ENCODE data around the gene AP5Z1.

GRCh38 chr7:4784799-4785198 lies 9.4 kb downstream of the AP5Z1 start:
- TF ChIP-seq POLR2AphosphoS5 (IDR thresholded peaks at IDR 0.05; ENCODE audit: low read depth, low read length) (no peak), POLR2A (IDR thresholded peaks at IDR 0.05; ENCODE audit: low read depth, low read length) (no peak), TAF1 (IDR thresholded peaks at IDR 0.05; ENCODE audit: borderline replicate concordance, low read depth, low read length) (no peak)
